Body of pancreas (tissue), 4 donors: ENCODE data around the gene MLKL. TPM values are rescaled to one million over a fixed set of nuclear protein-coding genes. Genes with fewer than 3 reads are reported as not detected.

ENCODE experiments used
- ATAC-seq: fragments of 150-250 bp; one replicate; pipeline ENCODE4 v1.9.1; 2016
- DNase-seq, 4 donors: peaks; one replicate each; pipeline ENCODE4 v3.0.0-alpha.2; 2019
- H3K27ac ChIP-seq, 4 donors: fragments of 200-600 bp; sonication (generic); 1 replicate in 3 of 4; 2 replicates in 1 of 4; pipeline versions ENCODE4 v1.5.1 to v1.6.1; 2016 to 2019; ENCODE audit warnings: mild to moderate bottlenecking in 1 of 4, mixed read lengths in 1 of 4, moderate library complexity in 1 of 4
- H3K27me3 ChIP-seq, 2 donors: fragments of 200-600 bp; sonication (generic); one replicate each; pipeline ENCODE4 v1.6.0; 2016; ENCODE audit warnings: mild to moderate bottlenecking in 1 of 2
- H3K36me3 ChIP-seq, 2 donors: fragments of 200-600 bp; sonication (generic); replicated peaks in 1 of 2; 2 replicates each; pipeline ENCODE4 v1.5.1; 2016; ENCODE audit warnings: low read depth in 2 of 2; ENCODE audit not compliant: insufficient read depth in 1 of 2
- H3K4me1 ChIP-seq: fragments of 200-600 bp; sonication (generic); one replicate; pipeline ENCODE4 v1.6.0; 2016
- H3K4me3 ChIP-seq, 2 donors: fragments of 200-600 bp; sonication (generic); 1 replicate in 1 of 2; 2 replicates in 1 of 2; pipeline ENCODE4 v1.5.1; 2016 to 2019
- H3K9me3 ChIP-seq, 3 donors: fragments of 200-600 bp; sonication (generic); 1 replicate in 2 of 3; 2 replicates in 1 of 3; pipeline ENCODE4 v1.5.1; 2016
- POLR2A ChIP-seq, 3 donors: fragments of 450-650 bp; IDR thresholded peaks; one replicate each; pipeline ENCODE4 v1.6.1; 2016; ENCODE audit warnings: antibody characterized with exemption in 3 of 3, mild to moderate bottlenecking in 2 of 3
- WGBS, 2 donors: methylation state at CpG; one replicate each; pipeline ENCODE4 v1.1.5; 2017; 5-methylcytosine and 5-hydroxymethylcytosine counted together
- intact Hi-C: fragments of 100-400 bp; cut with DNase I; formaldehyde crosslinking; loops from one replicate; pipeline ENCODE4 v1.15.1; 2023
- total RNA-seq, 2 donors: library from RNA; depleted of rRNA; stranded (reverse); fragments of >200 nt; gene quantifications; one replicate each; pipeline ENCODE4 v1.1.0, GENCODE V29; 2016
- TF ChIP-seq, protein P1 (sequence below), 7 experiments: fragments of 450-650 bp in 4 of 7; fragments of 200-600 bp in 3 of 7; sonication (generic) in 3 of 7; IDR thresholded peaks; one replicate each; pipeline ENCODE4 v1.5.1; 2016 to 2019; ENCODE audit warnings: antibody characterized with exemption in 7 of 7

MLKL gene
- total RNA-seq, 2 donors from 2014 or later: 10.9 to 16.8 TPM

DNA sequence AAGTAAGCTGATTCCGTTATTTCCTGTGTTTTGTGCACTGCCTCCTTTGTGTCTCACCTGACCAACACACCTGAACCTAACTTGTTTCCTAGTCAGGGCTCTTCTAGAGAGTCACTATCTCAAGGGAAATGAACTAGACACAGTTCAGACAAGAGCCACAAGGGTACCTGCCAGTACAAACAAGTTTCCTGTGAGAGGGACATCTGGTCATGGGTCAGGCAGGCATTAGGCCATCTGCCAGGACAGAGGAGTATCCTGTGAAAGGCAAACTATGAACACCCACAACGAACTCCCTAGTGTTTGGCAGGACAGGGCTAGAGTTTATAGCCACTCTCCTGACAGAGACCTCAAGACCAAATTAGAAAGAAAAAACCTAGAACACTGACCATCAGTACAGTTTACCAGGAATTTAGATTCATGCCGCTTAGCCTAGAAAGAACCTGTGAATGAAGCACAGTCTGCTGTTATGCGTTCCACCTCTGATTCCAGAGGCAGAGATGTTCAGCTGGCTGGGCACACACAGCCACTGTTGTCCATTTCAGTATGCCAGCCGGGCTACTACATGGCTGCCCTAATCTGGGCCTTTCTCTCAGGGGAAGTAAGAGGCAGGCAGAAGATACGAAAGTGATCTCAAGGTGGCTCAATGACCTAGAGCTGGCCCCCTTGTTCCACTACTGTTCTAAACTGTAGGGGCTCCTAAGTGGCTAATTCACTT is 73.0 kb downstream of the MLKL start:
- no peak overlapping the region for H3K4me3 ChIP-seq
- no peaks in the 10 kb centered on the region for H3K9me3 ChIP-seq
- H3K36me3 ChIP-seq: no peaks in the 10 kb centered on the region
- no peaks in the 10 kb centered on the region for H3K27me3 ChIP-seq
- intact Hi-C loops: no loop called here
- peak overlapping the region; percentile 50 to 81 (median 65) for H3K27ac ChIP-seq
- peaks cover 68% of the 10 kb centered on the region for H3K4me1 ChIP-seq
- DNase-seq (peak; percentile 53 to 79 (median 71)), ATAC-seq (peak; percentile 66)
- no peak for TF ChIP-seq POLR2A (IDR thresholded peaks at IDR 0.05)
- TF ChIP-seq, protein P1, sequence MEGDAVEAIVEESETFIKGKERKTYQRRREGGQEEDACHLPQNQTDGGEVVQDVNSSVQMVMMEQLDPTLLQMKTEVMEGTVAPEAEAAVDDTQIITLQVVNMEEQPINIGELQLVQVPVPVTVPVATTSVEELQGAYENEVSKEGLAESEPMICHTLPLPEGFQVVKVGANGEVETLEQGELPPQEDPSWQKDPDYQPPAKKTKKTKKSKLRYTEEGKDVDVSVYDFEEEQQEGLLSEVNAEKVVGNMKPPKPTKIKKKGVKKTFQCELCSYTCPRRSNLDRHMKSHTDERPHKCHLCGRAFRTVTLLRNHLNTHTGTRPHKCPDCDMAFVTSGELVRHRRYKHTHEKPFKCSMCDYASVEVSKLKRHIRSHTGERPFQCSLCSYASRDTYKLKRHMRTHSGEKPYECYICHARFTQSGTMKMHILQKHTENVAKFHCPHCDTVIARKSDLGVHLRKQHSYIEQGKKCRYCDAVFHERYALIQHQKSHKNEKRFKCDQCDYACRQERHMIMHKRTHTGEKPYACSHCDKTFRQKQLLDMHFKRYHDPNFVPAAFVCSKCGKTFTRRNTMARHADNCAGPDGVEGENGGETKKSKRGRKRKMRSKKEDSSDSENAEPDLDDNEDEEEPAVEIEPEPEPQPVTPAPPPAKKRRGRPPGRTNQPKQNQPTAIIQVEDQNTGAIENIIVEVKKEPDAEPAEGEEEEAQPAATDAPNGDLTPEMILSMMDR (IDR thresholded peaks at IDR 0.05): peak in 4 of 7 experiments; percentile 26 to 46 (median 34)
- 39 to 48% methylated on average over 3 to 6 of the region's 6 CpGs for WGBS, 2 donors

DNA sequence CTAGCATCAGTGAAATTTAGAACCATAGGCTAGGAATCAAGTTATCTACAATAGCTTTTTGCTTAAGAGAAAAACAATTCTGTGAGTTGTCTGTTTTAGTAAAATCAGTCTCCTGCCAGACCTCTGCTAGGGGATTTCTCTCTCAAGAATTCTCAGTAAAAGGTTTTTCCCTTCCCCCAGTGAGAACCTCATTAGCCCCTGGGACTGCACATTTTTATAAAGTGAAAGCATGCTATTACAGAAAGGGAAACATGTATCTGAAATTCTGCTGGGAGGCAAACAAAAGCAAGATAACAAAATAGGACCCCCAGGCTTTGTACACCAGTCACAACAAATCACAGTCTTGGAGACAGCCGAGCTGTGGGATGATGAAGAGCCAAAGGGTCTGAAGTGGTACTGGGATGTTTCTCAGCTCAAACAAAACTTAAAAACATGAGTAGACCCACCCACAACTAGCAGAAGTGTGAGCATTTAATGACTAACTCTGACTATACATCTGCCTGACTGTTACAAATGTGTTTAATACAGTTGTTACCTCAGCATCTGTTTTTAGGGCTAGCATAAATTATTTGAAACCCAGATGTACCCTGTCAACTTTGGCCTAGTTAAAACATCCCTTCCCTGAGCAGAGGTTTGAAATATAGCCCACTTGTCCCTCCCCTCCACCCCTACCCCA is 73.8 kb downstream of the MLKL start:
- no peak for TF ChIP-seq POLR2A (IDR thresholded peaks at IDR 0.05)
- TF ChIP-seq, protein P1 (IDR thresholded peaks at IDR 0.05): no peak
- Histone ChIP-seq H3K36me3 (no peaks in the 10 kb centered on the region), H3K9me3 (no peaks in the 10 kb centered on the region), H3K4me1 (peaks cover 60% of the 10 kb centered on the region), H3K27ac (peak overlapping the region; percentile 50 to 81 (median 64)), H3K27me3 (no peaks in the 10 kb centered on the region), H3K4me3 (no peak overlapping the region)
- intact Hi-C loops: no loop called here
- 0 to 100% methylated on average over 1 of the region's 1 CpG for WGBS, 2 donors
- DNase-seq (no peak), ATAC-seq (no peak)

DNA sequence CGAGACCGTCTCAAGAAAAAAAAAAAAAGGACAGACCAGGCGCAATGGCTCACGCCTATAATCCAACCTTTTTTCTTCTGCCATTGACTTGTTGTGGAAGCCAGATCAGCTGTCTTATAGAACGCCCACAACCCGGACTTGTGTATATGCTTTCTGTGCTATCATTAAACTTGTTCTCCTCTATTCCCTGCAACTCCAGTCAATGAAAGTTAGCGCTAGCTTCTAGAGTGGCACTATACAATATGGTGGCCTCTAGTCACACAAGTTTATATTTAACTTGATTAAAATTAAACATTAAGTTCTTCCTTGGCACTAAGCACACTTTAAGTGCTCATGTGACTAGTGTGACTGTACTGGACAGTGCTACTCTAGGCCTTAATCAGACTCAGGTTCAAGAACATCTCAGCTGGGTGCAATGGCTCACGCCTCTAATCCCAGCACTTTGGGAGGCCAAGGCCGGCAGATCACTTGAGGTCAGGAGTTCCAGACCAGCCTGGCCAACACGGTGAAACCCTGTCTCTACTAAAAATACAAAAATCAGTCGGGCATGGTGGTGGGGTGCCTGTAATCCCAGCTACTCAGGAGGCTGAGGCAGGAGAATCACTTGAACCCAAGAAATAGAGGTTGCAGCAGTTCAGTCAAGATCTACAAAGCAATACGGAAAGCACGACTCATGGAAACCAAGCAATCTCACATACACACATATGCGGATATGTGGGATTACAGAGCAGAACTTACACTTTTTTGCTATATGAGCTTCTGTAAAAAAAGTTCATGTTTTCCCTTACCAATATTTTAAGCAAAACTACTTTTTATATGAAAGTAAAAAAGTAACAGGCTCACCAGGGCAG is 74.9 kb downstream of the MLKL start:
- intact Hi-C loops: no loop called here
- DNase-seq (no peak), ATAC-seq (peak; percentile 43)
- TF ChIP-seq POLR2A (IDR thresholded peaks at IDR 0.05): no peak
- TF ChIP-seq, protein P1 (IDR thresholded peaks at IDR 0.05): no peak
- Histone ChIP-seq H3K27me3 (no peaks in the 10 kb centered on the region), H3K9me3 (no peaks in the 10 kb centered on the region), H3K36me3 (no peaks in the 10 kb centered on the region), H3K4me3 (no peak overlapping the region), H3K27ac (peak overlapping the region in 1 of 4 donors; percentile 36), H3K4me1 (peaks cover 50% of the 10 kb centered on the region)
- 82 to 83% methylated on average over 14 of the region's 14 CpGs for WGBS, 2 donors

DNA sequence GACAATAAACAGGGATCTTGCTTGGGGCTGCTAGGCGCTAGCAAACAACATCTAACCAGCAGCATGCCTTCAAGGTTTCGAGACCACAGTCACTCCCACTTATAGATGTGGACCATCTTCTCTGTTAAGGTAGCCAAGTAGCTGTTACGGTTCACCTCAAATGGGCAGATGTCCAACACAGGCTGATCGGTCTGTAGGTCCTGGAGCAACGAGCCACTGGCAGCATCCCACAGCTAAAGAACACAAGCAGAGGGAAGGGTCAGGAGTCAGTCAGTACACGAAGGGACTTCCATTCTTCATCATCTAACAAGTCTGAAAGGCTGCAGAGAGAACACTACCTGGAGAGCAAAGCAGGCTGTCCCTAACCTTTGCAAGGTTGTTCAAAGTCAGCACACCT is 76.8 kb downstream of the MLKL start:
- WGBS, 2 donors: 60 to 64% methylated on average over 1 to 6 of the region's 6 CpGs
- intact Hi-C loops: no loop called here
- no peaks in the 10 kb centered on the region for H3K36me3 ChIP-seq

More for the DNA sequence above, 76.8 kb downstream of the MLKL start:
- H3K27me3 ChIP-seq: no peaks in the 10 kb centered on the region
- H3K9me3 ChIP-seq: no peaks in the 10 kb centered on the region
- TF ChIP-seq, protein P1 (IDR thresholded peaks at IDR 0.05): no peak
- no peak for TF ChIP-seq POLR2A (IDR thresholded peaks at IDR 0.05)
- H3K4me1 ChIP-seq: peaks cover 43% of the 10 kb centered on the region
- H3K27ac ChIP-seq: no peak overlapping the region
- DNase-seq (no peak), ATAC-seq (no peak)
- H3K4me3 ChIP-seq: no peak overlapping the region
